ENCODE data around the gene NPY4R.
"Not testable (repeated sequence)": the region's sequence is repeated elsewhere in the genome, so short reads cannot be mapped to it uniquely, and the experiment has no call there.

Gene NPY4R

DNA sequence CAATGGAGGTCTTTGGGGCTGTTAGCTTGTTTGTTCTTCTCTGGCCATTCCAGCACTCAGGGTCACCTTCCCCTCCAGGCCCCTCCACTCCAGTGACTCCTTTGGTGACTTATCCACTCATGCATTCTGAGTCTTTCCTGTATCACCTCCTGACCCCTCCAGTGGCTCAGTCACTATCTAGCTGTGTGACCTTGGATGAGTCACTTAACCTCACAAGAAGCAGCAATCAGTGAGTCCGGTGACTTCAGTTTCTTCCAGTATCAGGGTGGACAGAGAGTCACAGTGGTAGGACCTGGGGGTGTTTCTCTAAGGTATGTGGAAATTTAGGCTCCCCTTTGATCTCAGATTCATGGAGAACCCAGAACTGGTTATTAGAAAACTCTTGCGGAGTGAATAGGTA, 9.8 kb downstream of the NPY4R start:
- not testable (repeated sequence) for DNase-seq

DNA sequence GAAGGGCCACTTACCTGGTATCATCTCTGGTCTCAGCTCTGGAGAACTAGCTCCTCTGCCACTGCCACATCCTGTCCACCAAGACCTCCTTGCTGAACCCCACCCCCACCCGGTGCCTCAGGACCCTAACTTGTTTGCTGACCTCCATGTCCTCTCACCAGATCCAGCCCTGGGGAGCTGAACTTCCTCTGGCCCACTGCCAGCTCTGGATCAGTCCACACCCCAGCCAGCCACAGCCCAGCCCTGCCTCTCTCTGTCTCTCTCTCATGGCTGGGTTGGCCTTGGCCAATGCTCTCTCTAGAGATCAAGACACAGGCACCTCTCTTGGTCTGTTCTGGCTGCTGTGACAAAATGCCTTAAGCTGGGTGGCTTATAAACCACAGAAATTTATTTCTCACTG, 14.4 kb downstream of the NPY4R start:
- not testable (repeated sequence) for DNase-seq

DNA sequence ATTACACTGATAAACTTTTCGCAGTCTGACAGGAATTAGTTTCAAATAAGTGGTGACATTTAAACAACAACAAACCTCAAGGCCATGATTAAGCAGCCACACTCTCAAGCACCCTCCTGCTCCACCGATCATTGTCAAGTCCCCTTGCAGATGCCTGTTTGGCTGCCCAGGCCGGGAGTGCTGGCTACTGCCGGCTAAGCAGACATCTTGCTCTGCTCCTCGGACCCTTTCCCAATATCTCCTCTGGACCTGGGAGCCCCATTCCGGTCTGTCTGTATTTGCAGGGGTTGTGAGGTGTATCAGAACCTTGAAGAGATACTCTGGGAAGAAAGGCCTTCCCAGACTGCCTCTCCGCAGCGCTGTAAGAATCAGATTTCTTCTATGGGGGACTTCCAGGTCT, 14.9 kb downstream of the NPY4R start:
- DNase-seq = not testable (repeated sequence)

DNA sequence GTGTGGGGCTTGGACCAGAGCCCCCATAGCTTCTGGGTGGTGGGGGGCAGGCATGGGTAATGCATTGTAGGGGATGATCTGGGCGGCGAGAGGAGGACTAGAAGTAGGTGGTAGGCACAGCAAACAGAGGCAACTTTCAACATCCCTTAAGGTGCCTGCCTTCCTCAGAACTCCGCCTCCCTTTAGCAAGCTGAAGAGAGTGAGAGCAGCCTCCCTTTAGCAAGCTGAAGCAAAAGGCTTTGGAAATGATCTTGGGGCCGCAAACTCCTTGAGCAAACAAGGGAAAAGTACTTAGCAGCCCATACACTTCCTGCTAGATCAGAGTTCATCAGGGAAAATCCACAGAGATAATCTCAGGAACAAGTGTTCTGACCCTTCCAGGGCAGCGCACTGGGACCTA, 18.3 kb downstream of the NPY4R start:
- not testable (repeated sequence) for DNase-seq

DNA sequence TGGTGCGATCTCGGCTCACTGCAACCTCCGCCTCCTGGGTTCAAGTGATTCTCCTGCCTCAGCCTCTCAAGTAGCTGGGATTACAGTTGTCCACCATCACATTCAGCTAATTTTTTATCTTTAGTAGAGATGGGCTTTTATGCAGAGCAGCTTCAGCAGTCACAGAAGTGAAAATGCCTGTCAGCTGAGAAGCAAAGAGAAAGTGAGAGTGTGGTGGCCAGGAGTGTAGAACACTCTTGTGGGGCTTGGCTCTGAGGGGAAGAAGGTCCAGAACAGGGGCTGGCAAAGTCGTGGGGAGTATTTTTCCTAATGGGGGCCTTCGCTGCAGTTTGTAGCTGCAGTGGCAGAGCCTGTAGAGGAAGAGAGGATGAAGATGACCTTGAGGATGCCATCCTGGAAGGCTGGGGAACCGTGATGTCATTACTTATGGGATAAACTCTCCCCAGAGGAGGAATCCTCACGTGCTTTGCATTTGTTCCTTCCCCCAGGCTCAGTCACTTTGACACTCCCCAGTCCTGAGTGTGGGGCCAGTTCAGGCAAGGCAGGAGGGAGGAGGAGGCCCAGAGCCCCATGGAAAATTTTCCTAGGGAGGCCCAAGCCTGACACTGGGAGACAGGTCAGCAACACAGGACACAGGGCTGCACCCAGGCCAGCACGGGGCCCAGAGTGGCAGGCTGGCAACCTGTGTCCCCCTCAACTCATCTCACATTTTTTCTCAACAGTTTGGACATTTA, 20.2 kb downstream of the NPY4R start:
- not testable (repeated sequence) for DNase-seq

DNA sequence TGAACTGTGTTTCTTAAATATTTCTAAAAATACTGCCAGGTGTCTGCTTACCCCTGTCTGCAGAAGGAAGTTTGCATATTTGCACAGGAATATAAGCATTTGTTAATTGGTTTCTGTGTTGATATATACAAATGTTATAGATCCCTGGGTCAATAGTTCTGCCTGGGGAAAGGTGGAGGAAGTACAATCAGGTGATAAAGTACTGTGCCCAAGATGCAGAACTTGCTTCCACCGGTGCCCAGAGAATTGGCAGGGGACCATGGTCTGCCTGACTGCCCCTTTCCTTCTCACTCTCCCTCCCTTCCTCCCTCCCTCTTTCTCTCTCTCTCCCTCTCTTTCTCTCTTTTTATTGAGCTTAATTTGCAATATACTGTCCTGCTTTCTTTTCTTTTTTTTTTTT, 22.3 kb downstream of the NPY4R start:
- DNase-seq = not testable (repeated sequence)

DNA sequence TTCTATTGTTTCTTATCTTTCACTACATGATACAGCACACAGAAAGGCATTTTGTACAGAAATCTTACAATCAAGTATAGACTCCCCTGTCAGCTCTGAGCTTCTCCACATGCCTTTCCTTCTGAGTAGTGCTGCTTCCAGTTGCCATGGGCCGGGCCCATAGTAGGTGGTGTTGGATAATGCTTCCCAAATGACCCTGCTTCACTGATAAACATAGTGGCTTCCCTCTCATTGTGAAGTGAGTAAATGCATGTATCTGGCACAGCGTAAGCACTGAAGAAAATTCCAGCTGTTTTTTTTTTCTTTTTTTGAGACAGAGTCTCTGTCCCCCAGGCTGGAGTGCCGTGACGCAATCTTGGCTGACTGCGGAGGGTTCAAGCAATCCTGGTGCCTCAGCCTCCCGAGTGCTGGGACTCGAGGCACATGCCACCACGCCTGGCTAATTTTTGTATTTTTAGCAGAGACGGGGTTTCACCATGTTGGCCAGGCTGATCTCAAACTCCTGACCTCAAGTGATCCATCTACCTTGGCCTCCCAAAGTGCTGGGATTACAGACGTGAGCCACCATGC, 23.0 kb downstream of the NPY4R start:
- DNase-seq = not testable (repeated sequence)

DNA sequence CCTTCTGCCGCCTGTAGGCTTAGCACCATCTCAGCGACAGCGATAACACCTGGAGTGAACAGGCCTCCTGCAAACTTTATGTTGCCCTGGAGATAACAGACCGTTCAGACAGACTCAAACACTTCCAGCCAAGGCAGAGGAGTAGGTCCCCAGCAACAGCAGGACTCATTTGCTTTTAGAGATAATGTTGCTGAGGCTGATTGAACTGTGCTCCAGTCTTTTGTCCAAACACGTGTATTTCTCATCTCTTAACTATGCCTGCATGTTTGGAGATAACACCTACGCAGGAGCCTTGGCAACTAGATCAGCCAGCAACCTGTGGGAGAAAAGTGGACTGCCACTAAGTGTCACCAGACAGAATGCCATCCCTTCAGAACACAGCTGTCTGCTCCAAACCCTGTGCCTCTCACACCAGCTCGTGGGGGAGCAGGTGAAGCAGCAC, 23.9 kb downstream of the NPY4R start:
- not testable (repeated sequence) for DNase-seq

DNA sequence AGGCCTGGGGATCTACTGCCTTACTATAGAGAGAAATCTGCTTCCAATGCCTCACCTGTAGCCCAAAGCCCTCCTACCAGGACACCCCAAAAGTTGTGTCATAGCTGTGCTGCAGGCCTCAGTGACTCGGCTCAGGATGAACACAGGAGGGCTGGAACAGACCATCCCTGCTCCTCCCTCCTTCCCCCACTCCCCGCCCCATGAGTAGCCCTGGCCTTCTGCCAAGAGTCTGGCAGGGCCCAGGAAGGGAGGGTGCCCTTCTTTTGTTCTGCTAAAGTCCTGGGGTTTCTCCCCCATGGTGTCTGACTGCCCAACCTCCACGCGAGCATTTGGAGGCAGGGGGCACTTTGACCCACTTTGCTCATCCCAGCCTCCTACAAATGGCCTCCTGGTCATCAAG, 24.8 kb downstream of the NPY4R start:
- not testable (repeated sequence) for DNase-seq

DNA sequence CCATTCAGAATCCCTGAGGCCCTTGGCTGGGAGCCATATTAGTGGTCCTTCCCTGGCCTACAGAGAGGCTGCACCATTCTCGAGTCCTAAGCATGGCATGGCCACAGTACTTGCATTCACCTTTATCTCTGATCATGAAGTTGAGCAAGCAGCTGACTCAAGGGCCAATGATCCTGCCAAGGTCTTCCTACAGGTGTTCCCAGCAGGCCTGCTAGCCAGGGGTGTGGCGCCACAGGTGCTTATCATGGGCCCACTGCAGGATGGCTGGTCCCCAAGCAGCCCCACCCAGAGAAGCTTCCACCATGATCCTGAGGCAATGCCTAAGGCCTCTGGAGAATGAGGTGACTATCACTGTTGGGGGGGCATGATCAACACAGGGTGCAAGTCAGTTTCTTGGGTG, 42.2 kb downstream of the NPY4R start:
- not testable (repeated sequence) for DNase-seq

DNA sequence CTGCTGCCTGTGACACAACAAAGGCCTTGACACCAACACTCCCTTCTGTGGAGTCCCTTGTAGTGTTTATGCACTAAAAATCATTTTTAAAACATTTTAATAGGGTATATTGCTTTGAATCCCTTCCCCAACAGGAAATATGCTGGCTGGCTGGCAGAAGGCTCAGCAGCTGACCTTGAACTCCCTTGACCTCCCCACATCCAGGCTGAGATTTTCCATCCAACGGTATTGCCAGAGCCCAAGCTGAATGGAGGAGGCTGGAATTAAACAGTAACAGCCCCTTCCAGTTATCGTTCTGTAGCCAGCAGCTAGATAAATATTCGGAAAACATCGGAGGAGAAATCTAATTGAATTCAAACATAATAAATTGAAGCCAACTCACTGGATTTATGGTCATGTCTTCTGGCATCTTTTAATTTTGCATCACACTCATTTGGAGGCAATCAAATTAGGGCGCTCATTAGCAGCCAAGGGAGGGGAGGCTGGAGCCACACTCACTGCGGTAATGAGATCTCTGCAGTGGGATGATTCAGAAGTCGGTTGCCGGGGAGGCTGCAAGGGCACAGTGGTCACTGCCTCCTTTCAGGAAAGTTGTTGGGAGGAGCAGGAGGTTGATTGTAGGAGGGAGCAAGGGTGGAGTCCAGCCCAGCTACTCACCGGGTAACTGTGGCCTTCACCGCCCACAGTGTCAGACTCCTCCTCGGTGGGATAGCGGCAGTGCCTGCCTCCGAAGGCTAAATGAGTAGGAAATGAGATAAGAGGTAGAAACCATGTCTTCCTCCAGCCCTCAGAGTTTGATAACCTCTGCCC, 46.0 kb downstream of the NPY4R start:
- DNase-seq = not testable (repeated sequence)

DNA sequence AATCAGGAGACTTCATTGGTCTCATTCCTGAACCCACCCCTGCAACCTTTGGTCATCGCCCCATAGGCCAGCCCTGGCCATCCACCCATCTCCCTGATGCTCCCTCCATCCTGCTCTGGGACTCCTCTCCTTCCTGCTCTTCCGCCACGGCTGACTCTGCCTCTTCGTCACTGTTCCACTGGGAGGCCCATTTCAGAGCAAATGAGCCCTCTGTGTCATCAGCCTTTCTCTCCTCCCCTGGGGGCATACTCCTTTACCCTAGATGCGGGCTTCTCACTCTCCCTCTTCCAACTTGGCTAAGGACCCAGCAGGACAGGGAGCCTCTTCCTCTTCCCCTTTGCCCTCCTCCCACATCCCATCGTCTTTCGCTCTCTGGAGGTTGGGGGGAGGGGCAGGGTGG, 47.5 kb downstream of the NPY4R start:
- not testable (repeated sequence) for DNase-seq

DNA sequence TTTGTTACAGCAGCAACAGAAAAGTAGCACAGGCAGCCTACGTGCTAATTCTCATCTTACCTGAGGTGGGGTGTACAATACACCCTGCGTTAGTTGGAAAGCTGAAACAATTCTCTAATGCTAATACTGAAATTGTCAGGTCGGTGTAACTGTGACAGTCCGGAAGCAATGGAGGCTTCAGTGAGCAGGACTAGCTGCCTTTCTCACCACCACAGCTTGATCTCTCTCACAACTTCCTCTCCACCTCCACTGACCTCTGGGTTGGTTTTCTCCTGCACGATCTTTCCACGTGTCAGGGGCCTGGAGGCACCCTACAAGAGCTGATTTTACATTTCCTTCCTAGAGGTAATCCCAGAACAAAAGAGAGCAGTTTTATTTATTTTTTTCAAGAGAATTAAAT, 50.5 kb downstream of the NPY4R start:
- DNase-seq = not testable (repeated sequence)

DNA sequence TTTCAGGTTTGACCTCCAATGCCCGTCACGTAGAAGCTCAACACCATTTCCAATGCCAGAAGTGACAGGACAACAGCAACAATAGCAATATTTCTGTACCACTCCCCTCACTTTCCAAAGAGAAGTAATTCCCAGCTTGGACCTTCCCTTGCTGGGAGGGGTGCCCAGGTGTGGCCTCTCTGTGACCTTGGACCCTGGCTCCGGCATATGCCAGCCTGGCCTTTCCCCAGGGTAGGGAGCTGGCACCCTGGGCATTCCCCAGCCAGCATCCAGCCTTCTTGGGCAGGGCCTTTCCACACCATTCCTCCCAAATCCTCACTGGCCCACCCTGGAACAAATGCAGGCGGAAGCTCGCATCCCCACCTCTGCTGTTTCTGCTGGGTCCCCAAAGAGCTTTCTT, 53.1 kb downstream of the NPY4R start:
- DNase-seq = not testable (repeated sequence)

DNA sequence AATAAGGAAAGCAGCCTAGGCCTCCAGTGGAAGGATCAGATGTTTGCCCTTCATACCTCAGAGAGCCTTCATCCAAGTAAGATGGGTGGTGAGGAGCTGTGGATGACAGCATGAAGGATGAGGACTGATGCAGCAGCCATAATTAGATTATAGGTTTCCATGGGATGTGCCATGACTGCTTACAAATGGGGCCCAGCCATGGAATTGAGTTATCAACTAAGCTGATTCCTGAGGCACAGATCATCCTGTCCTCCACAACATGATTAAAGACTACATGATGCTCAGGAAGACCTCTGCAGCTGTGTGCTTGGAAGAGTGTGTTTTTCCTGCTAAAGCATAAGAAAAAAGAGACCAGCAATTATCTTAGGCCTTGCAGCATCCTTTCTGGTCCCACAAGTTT, 54.6 kb downstream of the NPY4R start:
- not testable (repeated sequence) for DNase-seq

Data from inflammatory macrophage (primary cell).